Measurements from ENCODE around the gene SEPTIN5. TPM values are rescaled to one million over a fixed set of nuclear protein-coding genes. Genes with fewer than 3 reads are reported as not detected.

Gene SEPTIN5
- total and polyA plus RNA-seq, 9 of the 15 experiments (the other 6 are each of a cell fraction or from before 2014, with no cell fraction given), result 0.03 to 195 (median 119) TPM

GRCh38 chr22:19730655-19731360 lies 16.5 kb downstream of the SEPTIN5 start (continued):
- TF ChIP-seq STAT5B (CRISPR knock-in tag; IDR thresholded peaks at IDR 0.05) (no peak), KAT8 (IDR thresholded peaks at IDR 0.05; ENCODE audit: low read depth) (no peak), HNRNPUL1 (IDR thresholded peaks at IDR 0.05; ENCODE audit: low read length) (no peak), DDX20 (tag; IDR thresholded peaks at IDR 0.05; ENCODE audit: low read depth) (no peak), OTX1 (CRISPR knock-in tag; IDR thresholded peaks at IDR 0.05) (peak; percentile 65; the same call in 1 of the 2 replicates), HDAC1 (IDR thresholded peaks at IDR 0.05) (peak in 1 of 2 experiments; percentile 99; a peak in 2 of 4 replicates), RBM39 (optimal IDR thresholded peaks at IDR 0.05; ENCODE audit: low read depth, low read length) (no peak), BCOR (IDR thresholded peaks at IDR 0.05) (peak; percentile 95), NCOA4 (IDR thresholded peaks at IDR 0.05; ENCODE audit: partially characterized antibody) (no peak), HDAC3 (IDR thresholded peaks at IDR 0.05; ENCODE audit: borderline replicate concordance, partially characterized antibody) (no peak), ZNF77 (CRISPR knock-in tag; IDR thresholded peaks at IDR 0.05) (no peak), XRCC3 (IDR thresholded peaks at IDR 0.05) (no peak), NFIX (CRISPR knock-in tag; IDR thresholded peaks at IDR 0.05; ENCODE audit: low read depth) (no peak), MECOM (CRISPR knock-in tag; IDR thresholded peaks at IDR 0.05) (no peak), ZSCAN32 (CRISPR knock-in tag; IDR thresholded peaks at IDR 0.05) (peak; percentile 56; the same call in 1 of the 2 replicates), ELF2 (CRISPR knock-in tag; IDR thresholded peaks at IDR 0.05) (peak; percentile 88), SMAD3 (CRISPR knock-in tag; conservative IDR thresholded peaks at IDR 0.05) (peak; percentile 93), RBBP5 (IDR thresholded peaks at IDR 0.05; ENCODE audit: borderline replicate concordance, insufficient read depth, low read length, poor library complexity, severe bottlenecking) (peak; percentile 54), ZNF609 (CRISPR knock-in tag; IDR thresholded peaks at IDR 0.05; ENCODE audit: borderline replicate concordance) (no peak), ERF (CRISPR knock-in tag; IDR thresholded peaks at IDR 0.05) (peak; percentile 93), SIN3A (IDR thresholded peaks at IDR 0.05; ENCODE audit: borderline replicate concordance in 2 of 2, control insufficient read depth in 1 of 2, low read depth in 2 of 2, low read length in 2 of 2) (peak; percentile 88 to 94), MED1 (CRISPR knock-in tag; IDR thresholded peaks at IDR 0.05; ENCODE audit: borderline replicate concordance) (no peak), GATAD2B (IDR thresholded peaks at IDR 0.05; ENCODE audit: borderline replicate concordance) (no peak), PKNOX1 (IDR thresholded peaks at IDR 0.05) (no peak), HDAC8 (tag; IDR thresholded peaks at IDR 0.05) (peak; percentile 88; the same call in 1 of the 2 replicates)
